Mononuclear cell (primary cell): ENCODE data around the gene PTDSS2. TPM values are rescaled to one million over a fixed set of nuclear protein-coding genes. Genes with fewer than 3 reads are reported as not detected.

Experiments
- H3K27me3 ChIP-seq: 2 replicates; pipeline ENCODE4 v1.6.0; 2011; ENCODE audit warnings: low read length, control low read depth; ENCODE audit not compliant: insufficient read depth
- H3K4me1 ChIP-seq: 2 replicates; pipeline ENCODE4 v1.5.1; 2011; ENCODE audit warnings: mild to moderate bottlenecking, low read length, control low read depth; ENCODE audit not compliant: insufficient read depth
- H3K4me3 ChIP-seq: 2 replicates; pipeline ENCODE4 v1.5.1; 2011; ENCODE audit warnings: mild to moderate bottlenecking, low read length, moderate library complexity
- H3K9me3 ChIP-seq: 2 replicates; pipeline ENCODE4 v1.5.1; 2011; ENCODE audit warnings: low read depth, mild to moderate bottlenecking, control low read depth, low read length
- total RNA-seq: library from RNA; depleted of rRNA; stranded (reverse); fragments of >200 nt; gene quantifications from one replicate; pipeline ENCODE4 v1.2.3, GENCODE V29; 2012

PTDSS2 gene
- total RNA-seq, 1 donor, result 8.8 TPM

DNA sequence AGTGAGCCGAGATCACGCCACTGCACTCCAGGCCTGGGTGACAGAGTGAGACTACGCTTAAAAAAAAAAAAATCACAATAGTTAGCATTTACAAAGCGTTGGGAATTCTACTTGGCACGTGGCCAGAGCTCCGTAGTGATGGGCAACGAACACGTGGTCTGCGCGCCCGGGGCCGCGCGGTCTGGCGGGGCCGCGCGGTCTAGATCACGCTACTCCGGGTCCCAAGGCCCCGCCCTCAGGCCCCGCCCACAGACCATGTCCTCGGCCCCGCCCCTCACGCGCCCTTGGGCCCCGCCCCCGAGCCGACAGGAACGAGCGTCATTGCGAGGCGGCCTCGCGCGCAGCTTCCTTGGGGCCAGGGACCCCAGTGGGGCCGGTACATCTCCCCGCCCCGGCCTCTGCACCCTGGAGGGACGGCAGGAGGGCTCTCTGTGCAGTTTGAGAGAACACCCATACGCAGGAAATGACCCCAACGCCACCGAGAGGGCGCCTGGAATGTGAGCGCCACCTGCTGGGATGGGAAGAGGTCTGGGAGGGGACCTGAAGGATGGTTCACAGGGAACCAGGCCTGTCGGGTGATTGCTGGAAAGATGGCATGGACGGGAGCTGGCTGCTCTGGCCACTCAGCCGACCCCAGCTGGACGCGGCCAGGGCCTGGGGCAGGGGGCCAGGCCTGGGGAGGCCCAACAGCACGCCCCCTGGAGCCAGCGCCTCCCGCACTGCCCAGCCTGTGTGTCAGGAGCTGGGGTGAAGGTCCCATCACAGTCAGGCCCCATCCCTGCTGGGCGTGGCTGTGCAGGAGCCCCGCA, 2.0 kb upstream of the PTDSS2 start:
- Histone ChIP-seq H3K4me3 (peak overlapping the region; percentile 58), H3K9me3 (no peaks in the 10 kb centered on the region), H3K4me1 (peaks cover 35% of the 10 kb centered on the region), H3K27me3 (no peaks in the 10 kb centered on the region)

DNA sequence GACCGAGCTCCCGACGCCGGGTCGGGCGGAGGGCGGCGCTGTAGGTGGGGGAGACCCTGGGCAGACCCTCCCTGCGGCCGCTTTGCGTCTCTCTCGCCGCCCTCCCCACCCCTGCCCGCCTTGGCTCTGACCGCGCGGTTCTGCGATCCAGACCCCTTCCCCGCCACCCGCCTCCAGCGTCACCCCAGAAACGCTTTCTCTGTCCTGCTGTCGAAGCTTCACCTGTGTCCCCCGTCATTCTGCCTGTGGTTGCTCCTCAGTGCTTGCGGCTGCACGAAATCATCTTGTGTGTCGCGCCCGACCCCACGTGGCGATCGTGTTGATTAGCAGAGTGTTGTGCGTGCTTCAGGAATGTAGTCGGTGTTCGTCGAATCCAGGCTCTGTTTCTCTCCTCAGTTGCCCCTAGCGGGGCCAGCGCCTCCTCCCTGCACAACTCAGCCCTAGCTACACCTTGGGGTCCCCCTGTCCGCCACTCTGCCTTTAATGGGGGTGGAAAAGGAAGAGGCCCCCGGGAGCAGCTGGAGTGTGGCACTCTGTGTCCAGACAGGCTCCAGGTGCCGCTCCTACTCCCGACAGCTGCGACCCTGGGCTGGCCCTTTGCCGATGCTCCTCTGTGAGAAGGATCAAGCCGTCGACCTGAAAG, 851 bp downstream of the PTDSS2 start:
- H3K4me3 ChIP-seq, result peak overlapping the region; percentile 87
- peaks cover 35% of the 10 kb centered on the region for H3K4me1 ChIP-seq
- no peaks in the 10 kb centered on the region for H3K27me3 ChIP-seq
- H3K9me3 ChIP-seq, result no peaks in the 10 kb centered on the region

DNA sequence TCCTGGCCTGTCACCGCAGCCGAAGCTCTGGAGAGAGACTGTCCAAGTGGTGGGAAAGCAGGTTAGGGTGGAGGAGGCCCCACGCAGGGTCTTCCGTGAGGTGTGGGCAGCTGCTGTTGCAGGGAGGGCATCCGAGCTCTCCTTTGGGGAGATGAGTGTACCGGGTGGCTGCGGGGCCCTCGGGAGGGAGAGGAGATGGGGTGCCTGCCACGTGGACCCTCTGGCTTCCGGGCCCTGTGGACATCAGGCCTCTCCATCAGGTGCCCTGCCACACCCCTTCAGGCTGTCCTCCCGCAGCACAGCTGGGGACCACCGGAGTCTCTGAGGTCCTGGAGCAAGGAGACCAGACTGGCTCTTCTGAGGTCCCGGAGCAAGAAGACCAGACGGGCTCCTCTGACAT, 1.7 kb downstream of the PTDSS2 start:
- Histone ChIP-seq H3K9me3 (no peaks in the 10 kb centered on the region), H3K27me3 (no peaks in the 10 kb centered on the region), H3K4me1 (peaks cover 41% of the 10 kb centered on the region), H3K4me3 (no peak overlapping the region)

DNA sequence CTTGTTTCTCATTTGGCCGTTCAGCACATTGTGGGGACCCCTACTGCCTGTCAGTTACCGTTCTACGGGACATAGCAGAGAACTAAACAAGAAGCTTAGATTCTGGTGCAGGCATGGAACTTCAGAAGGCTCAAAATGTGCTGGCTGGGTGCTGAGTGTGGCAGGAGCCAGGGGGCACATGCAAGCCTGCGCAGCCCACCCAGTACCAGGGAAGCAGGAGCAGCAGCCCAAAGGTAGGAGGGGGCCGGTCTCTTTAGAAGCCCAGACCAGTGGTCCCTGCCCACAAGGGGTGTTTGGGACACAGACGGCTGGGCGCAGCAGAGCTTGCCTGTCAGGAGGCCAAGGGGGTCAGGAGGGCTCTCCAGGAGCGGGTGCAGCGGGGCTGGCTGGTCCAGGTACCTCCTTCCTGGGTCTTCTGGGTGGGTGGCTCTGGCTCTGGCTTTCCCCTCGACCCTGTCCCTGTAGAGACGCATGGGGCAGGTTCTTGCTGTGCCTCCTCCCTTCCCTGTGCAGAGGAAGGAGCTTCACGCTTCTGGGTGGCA, 2.2 kb downstream of the PTDSS2 start:
- no peaks in the 10 kb centered on the region for H3K9me3 ChIP-seq
- no peaks in the 10 kb centered on the region for H3K27me3 ChIP-seq
- peaks cover 47% of the 10 kb centered on the region for H3K4me1 ChIP-seq
- H3K4me3 ChIP-seq, result no peak overlapping the region

DNA sequence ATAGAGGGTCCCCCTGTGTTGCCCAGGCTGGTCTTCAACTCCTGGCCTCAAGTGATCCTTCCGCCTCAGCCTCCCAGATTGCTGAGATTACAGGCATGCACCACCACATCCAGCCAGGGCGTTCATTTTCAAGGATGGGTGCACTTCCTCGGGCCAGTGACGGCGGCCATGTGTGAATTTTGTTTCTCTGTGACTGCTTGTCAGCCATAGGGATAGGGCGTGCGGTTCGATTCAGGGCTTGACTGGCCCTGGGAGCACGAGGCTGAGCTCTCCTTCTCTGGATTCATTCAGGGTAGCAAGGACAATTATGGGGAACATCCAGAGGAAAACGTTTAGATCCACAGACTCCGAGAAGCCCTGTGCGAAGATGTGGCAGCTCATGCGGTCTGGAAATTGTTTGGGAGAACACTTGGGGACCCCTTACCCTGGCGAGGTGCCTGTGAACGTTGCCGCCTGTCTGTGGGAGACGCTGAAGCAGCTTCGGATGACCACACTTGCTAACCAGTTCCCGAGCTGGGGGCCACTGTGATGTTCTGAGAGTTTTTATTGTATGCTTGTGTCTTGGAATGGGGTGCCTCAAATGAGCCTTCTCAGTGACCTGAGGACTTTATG, 2.9 kb downstream of the PTDSS2 start:
- no peaks in the 10 kb centered on the region for H3K9me3 ChIP-seq
- H3K4me3 ChIP-seq, result no peak overlapping the region
- peaks cover 48% of the 10 kb centered on the region for H3K4me1 ChIP-seq
- no peaks in the 10 kb centered on the region for H3K27me3 ChIP-seq

DNA sequence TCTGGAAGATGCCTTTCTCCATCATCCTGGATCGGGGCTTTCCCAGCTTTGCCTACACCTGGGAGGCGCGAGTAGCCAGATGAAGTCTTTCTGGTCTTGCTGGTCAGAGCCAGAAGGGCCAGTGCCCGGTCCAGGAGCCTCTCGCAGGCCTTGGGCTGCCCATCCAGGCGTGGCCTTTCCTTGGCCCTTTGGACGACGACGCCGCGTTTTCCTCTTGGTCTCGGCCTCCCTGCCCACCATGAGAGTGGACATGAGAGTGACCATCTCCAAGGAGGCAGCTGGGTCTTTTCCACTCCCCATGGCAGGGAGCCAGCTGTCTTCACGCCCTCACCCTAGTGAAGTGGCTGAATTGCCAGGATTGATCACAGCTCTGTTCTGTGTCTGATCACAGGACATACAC, 3.5 kb downstream of the PTDSS2 start:
- Histone ChIP-seq H3K27me3 (no peaks in the 10 kb centered on the region), H3K9me3 (no peaks in the 10 kb centered on the region), H3K4me3 (no peak overlapping the region), H3K4me1 (peaks cover 44% of the 10 kb centered on the region)

DNA sequence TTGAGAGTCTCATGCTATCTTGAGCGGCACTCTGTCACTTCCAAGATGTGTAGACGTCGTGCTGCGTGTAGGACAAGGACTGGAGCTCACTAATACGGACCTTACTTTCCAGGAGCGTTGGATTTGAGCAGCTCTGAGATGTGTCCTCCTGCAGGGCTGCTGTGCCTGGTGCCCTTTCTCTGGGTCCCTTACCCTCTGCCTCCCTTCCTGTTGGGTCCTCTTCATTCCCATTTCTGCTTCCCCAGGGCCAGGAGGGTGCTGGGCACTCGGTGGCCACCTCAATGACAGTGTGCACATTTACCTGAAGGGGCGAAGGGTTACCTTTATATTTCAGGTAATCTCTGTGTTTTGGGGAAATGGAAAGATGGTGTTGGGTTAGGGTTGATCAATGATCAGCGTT, 4.0 kb downstream of the PTDSS2 start:
- no peaks in the 10 kb centered on the region for H3K27me3 ChIP-seq
- peaks cover 40% of the 10 kb centered on the region for H3K4me1 ChIP-seq
- H3K4me3 ChIP-seq, result no peak overlapping the region

DNA sequence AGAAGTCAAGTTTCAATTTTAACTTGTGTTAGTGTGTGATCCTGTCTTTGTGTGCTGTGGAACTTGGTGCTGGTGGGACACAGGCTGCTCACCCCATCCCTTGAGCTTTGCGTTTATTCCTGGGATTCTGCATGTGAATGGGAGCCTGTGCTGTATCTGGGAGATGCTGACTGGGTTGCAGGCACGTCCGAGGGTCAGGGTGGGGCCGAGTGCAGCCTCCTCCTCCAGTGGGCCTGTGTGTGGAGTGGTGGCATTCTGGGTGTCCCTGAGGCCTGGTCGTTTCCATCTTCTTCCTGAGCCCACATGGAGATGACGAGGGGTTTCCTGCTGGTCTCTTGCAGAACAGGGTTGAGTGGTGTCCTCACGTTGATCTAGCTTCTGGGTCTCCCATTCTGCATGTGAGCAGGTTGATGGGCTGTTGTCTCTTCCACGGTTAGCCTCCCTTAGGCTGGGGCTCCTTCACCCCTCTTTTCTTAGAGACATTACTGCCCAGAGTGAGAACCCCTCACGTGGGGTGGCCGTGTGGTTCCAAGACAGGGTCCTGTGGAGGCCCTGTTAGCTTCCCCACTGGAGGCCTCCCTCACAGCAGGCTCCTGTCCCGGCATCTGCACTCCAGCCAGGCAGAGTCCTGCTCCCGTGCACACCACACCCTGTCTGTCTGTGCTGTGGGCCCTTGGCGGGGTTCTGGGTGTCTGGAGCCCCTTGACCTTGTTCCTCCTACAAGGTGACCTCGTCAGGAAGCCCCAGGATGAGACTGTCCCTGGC, 4.9 kb downstream of the PTDSS2 start:
- Histone ChIP-seq H3K27me3 (no peaks in the 10 kb centered on the region), H3K9me3 (no peaks in the 10 kb centered on the region), H3K4me1 (peaks cover 30% of the 10 kb centered on the region), H3K4me3 (no peak overlapping the region)

More for the DNA sequence above, 4.0 kb downstream of the PTDSS2 start:
- no peaks in the 10 kb centered on the region for H3K9me3 ChIP-seq

DNA sequence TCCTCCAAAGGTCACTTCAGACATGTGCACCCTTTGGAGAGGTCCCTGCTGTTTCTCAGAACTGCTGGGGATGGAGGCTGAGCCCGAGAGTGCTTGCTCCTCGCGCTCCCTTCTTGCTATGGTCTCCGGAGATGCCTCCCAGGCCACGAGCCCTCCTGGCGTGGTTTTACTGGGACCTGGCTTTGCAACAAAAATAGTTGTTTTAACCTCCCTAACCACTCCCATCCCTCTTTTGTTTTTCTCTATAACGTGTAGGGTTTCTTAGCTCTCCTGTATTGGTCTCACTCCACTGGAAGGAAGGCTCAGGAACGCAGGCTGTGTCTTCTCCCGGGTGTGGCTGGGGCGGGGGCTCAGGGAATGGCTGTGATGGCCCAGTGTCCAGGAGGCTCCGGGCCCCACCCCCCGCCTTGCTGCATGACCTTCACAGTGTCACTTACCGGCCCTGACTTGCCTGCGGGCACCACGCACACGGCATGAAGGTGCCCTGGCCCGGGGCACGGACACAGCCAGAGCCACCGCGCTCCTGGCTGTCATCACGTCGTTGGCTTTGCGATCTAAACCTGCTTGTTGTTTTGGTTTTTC, 5.6 kb downstream of the PTDSS2 start:
- Histone ChIP-seq H3K4me3 (no peak overlapping the region), H3K27me3 (no peaks in the 10 kb centered on the region), H3K4me1 (peaks cover 28% of the 10 kb centered on the region), H3K9me3 (no peaks in the 10 kb centered on the region)

DNA sequence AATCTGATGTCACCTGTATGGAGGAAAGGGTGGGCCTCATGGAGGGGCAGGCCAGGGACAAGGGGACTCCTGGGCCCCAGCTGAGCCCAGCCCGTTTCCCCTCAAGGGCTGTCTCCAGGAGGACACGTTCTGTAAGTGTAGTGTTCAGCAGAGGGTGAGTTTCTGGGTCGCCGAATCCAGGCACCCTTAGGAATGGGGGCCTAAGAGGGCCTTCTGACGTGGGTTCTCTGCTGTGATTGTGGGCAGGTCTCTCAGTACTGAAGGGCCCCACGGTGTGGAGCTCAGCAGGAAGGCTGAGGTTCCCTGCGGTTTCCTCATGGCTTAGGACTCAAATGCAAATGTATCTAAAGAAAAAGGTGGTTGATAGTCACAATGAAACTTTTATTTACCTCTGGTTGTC, 6.5 kb downstream of the PTDSS2 start:
- Histone ChIP-seq H3K4me3 (no peak overlapping the region), H3K9me3 (no peaks in the 10 kb centered on the region), H3K4me1 (peaks cover 20% of the 10 kb centered on the region), H3K27me3 (no peaks in the 10 kb centered on the region)

DNA sequence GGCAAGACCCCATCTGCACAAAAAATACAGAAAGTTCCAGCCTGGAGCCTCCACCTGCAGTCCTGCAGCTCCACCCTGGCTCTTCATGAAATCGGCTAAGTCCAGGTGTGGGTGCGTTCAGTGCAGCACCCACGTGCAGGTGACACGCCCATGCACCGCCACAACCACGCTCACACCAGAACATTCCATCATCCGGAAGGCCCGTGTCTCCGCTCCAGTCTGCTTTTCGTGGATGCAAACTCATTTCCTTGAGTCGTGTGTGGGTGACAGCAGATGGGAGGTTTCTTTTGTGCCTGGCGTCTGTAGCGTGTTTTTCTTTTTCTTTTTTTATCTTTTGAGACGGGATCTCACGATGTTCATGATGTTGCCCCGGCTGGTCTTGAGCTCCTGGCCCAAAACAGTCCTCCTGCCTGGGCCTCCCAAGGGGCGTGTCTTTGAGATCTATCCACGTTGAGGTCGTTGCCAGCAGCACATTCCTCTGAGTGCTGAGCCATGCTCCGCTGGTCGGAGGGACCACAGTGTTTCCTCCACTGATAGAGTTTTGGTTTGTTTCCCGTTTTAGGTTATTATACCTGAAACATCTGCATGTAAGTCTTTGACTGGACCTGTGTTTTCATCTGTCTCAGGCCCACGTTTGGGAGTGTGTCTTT, 7.2 kb downstream of the PTDSS2 start:
- peaks cover 18% of the 10 kb centered on the region for H3K4me1 ChIP-seq
- no peaks in the 10 kb centered on the region for H3K9me3 ChIP-seq
- H3K27me3 ChIP-seq, result no peaks in the 10 kb centered on the region
- H3K4me3 ChIP-seq, result no peak overlapping the region

DNA sequence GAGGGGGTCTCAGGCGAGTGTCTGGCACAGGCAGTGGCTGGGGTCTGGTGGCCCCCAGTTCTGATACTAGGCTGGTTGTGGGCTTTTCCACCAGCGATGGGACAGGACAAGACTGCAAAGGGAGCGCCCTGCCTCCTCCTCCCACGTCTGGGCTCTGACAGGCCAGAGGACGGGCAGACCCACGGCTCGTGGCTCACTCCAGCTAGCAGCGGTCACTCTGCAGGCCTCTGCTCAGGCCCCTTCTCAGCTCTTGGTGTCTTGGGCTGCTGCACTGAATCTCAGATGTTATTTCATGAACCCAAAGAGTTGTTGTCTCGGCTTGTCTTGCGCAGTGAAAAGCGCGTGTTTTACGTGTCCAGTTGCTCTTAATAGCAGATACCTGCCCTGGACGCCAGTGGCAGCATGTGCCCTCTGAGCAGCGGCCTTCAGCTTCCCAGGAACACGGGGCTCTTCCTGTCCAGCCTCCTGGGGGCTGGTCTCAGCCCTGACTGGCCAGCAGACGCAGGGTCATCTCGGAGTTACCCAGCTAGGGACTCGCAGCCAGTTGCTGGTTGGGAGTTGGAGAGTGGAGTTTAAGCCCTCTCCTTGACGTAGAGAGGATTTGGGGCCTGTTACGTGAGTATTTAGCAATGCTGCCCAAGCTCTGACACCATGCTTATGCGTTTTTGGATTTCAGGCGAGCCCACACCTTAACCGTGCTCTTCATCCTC, 9.6 kb downstream of the PTDSS2 start:
- no peaks in the 10 kb centered on the region for H3K27me3 ChIP-seq
- H3K9me3 ChIP-seq, result no peaks in the 10 kb centered on the region

DNA sequence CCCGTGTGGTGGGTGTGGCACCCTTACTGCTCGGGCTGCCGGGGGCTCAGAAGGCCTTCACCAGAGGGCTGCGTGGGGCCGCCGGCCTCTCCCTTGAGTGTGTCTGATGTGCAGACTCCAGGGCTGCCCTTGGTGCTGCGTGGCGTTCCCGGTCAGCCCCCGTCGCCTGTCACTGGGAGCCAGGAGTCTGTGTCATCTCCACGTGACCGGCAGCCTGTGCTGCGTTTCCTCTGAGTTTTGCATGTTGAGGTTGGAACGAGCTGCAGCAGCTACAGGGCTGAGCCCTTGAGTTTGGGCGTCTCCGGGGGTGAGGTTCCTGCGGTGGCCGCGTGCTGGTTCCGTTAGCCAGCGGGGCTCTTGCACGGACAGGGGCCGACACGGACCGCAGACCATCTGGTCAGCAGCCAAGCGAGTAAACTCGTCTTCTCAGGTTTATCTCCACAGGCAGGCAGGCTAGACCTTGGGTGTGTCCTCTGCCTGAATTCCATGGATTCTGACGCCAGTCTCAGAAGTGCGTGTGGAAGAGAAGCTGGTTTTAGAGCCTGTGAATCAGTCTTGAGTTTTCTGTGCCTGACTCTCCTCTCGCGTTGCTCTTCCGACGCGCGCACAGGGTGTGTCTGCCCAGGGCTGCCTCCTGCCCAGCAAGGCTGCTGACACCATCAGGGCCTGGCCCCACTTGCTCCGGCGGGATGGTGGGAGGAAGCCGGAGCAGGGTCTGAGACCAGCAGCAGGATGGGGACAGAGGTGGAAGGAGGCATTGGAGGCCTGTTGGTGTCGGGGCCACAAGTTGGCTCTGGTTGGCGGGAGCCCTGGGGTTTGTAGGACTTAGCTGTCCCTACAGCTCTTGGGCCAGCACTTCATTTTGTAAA, 10.5 kb downstream of the PTDSS2 start:
- no peaks in the 10 kb centered on the region for H3K27me3 ChIP-seq
- no peaks in the 10 kb centered on the region for H3K9me3 ChIP-seq
- H3K4me3 ChIP-seq, result no peak overlapping the region
- H3K4me1 ChIP-seq, result peaks cover 18% of the 10 kb centered on the region

More for the DNA sequence above, 9.6 kb downstream of the PTDSS2 start:
- Histone ChIP-seq H3K4me1 (peaks cover 18% of the 10 kb centered on the region), H3K4me3 (no peak overlapping the region)
